Peyer's patch (tissue), 4 donors: ENCODE measurements around the gene CFAP99.
A peak's percentile ranks its signal among the peaks of the same experiment; 100 is the strongest.

Experiments used
- CTCF ChIP-seq, 6 experiments: fragments of 450-650 bp in 4 of 6; fragments of 200-600 bp in 2 of 6; sonication (generic) in 1 of 6; IDR thresholded peaks; one replicate each; pipeline ENCODE4 v1.5.1; 2017 to 2019; ENCODE audit warnings: antibody characterized with exemption in 6 of 6, mild to moderate bottlenecking in 3 of 6, moderate library complexity in 1 of 6
- POLR2A ChIP-seq, 2 donors: fragments of 450-650 bp; IDR thresholded peaks; one replicate each; pipeline ENCODE4 v1.5.1; 2017; ENCODE audit warnings: antibody characterized with exemption in 2 of 2, mild to moderate bottlenecking in 2 of 2, moderate library complexity in 2 of 2

GRCh38 chr4:2402048-2402842 lies 16.5 kb upstream of the CFAP99 start:
- TF ChIP-seq CTCF (IDR thresholded peaks at IDR 0.05) (no peak), POLR2A (IDR thresholded peaks at IDR 0.05) (peak in 1 of 2 donors; percentile 23)
